ENCODE results near the gene CBFB.

DNA sequence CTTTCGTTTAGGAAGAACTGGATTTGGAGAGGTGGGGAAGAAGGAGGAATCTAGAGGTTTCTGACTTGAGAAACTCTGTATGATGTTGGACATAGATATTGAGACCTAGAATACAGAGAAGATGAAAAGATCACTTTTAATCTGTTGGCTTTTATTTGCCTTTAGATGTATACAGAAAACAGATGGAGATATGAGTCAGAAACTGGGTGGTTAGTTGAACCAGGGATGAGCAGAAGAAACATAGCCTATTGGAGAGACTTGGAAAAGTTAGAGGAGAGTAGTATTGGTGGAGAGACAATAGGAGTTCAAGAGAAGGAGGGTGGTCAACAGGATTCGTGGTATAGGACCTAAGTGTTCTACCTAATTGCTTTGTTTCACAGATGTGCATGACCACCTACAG lies 85.8 kb downstream of the CBFB start:
- TF ChIP-seq, protein P1, sequence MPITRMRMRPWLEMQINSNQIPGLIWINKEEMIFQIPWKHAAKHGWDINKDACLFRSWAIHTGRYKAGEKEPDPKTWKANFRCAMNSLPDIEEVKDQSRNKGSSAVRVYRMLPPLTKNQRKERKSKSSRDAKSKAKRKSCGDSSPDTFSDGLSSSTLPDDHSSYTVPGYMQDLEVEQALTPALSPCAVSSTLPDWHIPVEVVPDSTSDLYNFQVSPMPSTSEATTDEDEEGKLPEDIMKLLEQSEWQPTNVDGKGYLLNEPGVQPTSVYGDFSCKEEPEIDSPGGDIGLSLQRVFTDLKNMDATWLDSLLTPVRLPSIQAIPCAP (CRISPR knock-in tag; IDR thresholded peaks at IDR 0.05; ENCODE audit: borderline replicate concordance): no peak
- no peak for TF ChIP-seq ELK1 (CRISPR knock-in tag; IDR thresholded peaks at IDR 0.05)
- no peak for TF ChIP-seq KAT7 (CRISPR knock-in tag; IDR thresholded peaks at IDR 0.05; ENCODE audit: borderline replicate concordance)
- no peak for TF ChIP-seq CREB1 (IDR thresholded peaks at IDR 0.05)
- TF ChIP-seq CREB1 (CRISPR knock-in tag; IDR thresholded peaks at IDR 0.05): no peak
- no peak for TF ChIP-seq PCBP1 (IDR thresholded peaks at IDR 0.05; ENCODE audit: low read depth, low read length, poor library complexity, severe bottlenecking)
- TF ChIP-seq POLR3A (IDR thresholded peaks at IDR 0.05; ENCODE audit: borderline replicate concordance, extremely low read depth, insufficient read depth, insufficient read length): no peak
- no peak for TF ChIP-seq ZEB2 (IDR thresholded peaks at IDR 0.05)
- TF ChIP-seq EP300 (IDR thresholded peaks at IDR 0.05; ENCODE audit: low read length): no peak
- no peak for TF ChIP-seq NFATC3 (IDR thresholded peaks at IDR 0.05)
- TF ChIP-seq, protein P2, sequence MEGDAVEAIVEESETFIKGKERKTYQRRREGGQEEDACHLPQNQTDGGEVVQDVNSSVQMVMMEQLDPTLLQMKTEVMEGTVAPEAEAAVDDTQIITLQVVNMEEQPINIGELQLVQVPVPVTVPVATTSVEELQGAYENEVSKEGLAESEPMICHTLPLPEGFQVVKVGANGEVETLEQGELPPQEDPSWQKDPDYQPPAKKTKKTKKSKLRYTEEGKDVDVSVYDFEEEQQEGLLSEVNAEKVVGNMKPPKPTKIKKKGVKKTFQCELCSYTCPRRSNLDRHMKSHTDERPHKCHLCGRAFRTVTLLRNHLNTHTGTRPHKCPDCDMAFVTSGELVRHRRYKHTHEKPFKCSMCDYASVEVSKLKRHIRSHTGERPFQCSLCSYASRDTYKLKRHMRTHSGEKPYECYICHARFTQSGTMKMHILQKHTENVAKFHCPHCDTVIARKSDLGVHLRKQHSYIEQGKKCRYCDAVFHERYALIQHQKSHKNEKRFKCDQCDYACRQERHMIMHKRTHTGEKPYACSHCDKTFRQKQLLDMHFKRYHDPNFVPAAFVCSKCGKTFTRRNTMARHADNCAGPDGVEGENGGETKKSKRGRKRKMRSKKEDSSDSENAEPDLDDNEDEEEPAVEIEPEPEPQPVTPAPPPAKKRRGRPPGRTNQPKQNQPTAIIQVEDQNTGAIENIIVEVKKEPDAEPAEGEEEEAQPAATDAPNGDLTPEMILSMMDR (IDR thresholded peaks at IDR 0.05 in 2 of 3, conservative IDR thresholded peaks at IDR 0.05 in 1 of 3; ENCODE audit: insufficient read depth in 2 of 3, low read depth in 1 of 3, low read length in 3 of 3): no peak
- no peak for TF ChIP-seq HDGF (IDR thresholded peaks at IDR 0.05)
- no peak for TF ChIP-seq SETDB1 (IDR thresholded peaks at IDR 0.05; ENCODE audit: low read length)
- TF ChIP-seq, protein P3, sequence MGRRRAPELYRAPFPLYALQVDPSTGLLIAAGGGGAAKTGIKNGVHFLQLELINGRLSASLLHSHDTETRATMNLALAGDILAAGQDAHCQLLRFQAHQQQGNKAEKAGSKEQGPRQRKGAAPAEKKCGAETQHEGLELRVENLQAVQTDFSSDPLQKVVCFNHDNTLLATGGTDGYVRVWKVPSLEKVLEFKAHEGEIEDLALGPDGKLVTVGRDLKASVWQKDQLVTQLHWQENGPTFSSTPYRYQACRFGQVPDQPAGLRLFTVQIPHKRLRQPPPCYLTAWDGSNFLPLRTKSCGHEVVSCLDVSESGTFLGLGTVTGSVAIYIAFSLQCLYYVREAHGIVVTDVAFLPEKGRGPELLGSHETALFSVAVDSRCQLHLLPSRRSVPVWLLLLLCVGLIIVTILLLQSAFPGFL (CRISPR knock-in tag; IDR thresholded peaks at IDR 0.05): no peak
